SIG-M5 treated with dmso at 0.1 percent for 504 hours (cell line): ENCODE results near the gene UBASH3B.
A peak's percentile ranks its signal among the peaks of the same experiment; 100 is the strongest.
"Not testable (repeated sequence)": the region's sequence is repeated elsewhere in the genome, so short reads cannot be mapped to it uniquely, and the experiment has no call there.

Experiments
- DNase-seq: peaks from one replicate; lab custom pipeline; 2025; ENCODE audit not compliant: unreplicated experiment; lab: John Stamatoyannopoulos, UW

UBASH3B gene

DNA sequence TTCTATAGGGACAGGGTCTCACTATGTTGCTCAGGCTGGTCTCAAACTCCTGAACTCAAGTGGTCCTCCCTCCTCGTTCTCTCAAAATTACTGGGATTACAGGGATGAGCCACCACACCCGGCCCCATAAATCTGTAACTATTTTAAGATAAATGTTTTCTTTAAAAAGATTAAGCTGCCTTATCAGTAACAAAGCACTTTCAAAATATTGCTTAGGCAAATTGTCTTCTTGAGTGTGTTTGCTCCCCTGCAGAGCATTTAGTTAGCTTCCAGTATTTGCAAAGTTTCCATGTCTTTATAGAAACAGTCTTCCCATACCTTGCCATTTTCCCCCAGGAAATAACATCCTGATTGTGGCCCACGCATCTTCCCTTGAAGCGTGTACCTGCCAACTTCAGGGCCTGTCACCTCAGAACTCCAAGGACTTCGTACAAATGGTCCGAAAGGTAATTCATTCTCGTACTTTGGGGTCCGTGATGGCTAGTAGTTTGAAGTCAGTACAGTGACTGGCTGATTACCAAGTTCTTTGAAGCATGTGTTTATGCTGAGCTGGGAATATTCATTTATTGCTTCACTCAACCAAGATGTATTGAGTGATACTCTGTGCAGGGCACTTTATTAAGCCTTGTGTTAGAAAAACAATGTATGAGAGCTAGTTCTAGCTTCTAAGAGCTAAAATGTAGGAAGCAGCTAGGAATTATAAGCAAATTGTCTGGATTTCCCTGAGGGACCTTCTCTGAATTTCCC is 152.4 kb downstream of the UBASH3B start:
- no peak for DNase-seq

DNA sequence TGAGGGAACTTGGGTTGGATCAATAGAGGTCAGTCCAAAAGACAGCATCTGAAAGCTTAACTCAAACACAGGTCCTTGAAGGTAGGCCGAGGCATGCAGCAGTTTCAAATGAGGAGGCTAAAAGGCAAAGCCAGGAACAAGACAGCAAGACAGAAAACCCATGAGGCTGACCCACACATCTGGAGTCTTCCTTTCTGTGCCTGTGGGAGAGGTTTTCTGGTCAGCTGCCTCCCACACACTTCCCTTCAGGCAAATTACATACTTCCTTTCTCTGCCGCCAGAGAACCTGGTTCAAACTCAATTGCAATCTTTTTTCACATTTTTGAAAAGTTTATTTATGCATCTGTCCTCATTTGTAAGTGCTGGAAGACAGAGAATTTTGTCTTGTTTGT is 153.0 kb downstream of the UBASH3B start:
- no peak for DNase-seq

DNA sequence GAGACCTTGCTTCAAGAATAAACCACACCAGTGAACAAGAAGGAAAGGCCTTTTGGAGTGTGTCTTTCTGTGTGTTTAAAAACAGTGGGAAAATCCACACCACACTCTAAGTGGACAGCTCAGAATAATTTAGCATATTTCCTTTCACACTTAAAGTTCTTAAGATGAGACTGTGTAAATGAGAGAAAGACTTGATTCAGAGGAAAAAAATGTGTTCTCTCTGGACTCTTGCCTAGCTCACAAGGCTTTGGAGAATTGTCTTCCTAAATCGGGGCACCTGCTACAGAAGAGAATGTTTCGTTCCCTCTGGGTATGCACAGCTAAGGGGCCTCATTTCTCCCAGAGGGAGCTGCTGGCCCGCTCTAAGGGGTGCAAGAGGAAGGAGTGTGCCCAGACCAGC is 154.3 kb downstream of the UBASH3B start:
- no peak for DNase-seq

DNA sequence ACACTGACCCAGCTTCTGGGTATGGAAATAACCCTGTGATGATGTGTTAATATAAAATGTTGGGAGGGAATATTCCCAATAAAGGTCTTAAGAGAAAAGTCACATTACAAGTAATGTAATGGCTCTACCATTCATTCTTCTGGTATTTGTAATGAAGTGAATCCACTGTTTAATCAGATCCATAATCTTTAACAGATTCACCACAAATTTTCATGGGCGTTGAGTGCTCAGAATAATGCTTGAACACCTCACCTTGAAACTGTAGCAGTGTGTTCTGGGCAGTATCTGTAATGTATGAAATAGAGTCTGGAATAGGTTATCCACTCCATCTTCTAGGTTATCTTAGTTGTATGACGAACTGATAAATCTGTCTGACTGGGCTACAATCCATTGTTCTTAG is 156.2 kb downstream of the UBASH3B start:
- no peak for DNase-seq

DNA sequence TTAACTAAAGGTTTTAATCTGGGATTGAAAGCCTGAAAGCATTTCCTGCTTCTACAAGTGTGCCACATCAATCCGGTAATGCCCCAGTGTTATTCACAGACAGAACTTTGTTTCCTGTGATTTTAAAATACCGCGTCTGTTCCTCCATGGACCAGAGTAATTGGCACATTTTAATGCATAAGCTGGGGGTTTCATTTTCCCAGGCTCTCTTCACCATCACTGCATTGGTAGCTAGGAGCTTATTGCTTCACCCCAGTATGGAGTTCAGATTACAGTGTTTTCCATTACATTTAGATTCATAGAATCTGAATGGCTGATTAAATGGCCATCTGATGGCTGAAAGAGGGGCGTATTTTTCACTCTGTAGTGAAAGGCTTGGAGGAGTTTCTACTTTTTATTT is 157.1 kb downstream of the UBASH3B start:
- DNase-seq, result no peak

DNA sequence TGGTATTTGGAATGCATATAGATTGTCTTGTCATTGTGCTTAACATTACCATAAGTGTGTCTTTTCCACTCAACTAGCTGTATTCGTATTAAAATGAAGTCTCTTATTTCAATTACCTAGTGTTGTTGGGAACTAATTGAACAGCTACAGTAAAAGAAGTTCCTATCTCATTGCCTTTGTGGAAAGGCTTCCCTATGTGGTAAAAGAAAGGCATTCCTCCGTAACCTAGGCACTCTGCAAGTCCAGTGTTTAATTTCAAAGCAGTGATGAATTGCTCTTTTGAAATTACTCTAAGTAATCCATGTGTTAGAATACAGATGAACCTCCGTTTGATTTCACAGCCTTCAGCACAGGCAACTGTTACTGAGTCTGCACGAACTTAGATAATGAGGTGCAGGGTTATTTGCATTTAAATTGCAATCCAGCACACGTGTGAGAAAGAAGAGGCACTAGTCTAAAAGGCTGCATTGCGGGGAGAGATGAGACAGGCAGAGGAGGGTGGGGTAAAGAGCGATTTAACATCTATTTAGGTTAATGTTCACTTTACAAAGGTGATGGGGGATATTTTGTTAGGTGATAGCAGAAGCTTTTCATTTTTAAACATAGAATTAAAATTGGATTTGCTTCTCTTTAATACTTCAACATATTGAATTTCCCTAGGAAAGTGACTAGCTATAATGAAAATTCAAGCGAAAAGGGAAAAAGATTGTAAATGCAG is 157.8 kb downstream of the UBASH3B start:
- DNase-seq, result no peak

DNA sequence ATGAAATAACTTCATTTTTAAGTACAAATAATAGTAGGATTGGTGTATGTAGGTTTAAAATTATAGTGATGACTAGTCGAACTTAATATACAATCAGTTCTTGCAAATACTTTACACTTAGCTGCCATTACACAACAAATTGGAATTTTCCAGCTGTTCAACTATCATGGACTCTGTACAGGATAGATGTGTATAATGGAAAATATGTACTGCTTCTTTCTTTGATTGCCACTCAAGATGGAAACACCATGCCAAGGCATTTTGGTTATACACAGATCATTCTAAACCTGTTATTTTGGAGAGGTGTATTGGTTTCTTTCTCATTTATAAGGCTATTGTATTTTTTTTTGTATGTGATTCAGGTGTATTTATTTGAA is 158.4 kb downstream of the UBASH3B start:
- no peak for DNase-seq

DNA sequence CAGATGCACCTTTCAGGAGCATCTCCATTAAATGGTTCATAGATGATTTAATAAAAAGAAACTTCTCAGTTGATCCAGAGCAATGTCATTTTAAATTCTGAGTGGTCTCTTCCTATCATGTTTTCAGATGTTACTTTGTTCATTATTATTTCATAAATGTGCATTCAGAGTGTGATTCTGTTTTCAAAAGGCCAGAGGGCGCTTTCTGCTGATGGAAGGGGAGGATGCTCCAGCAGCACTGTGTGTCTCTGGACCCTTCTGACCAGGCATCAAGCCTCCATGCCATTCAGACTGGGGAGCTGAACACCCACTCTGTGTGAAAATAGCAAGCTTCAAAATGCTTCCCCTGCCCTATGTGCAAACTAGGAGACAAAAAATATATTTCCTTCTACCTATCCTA is 158.9 kb downstream of the UBASH3B start:
- DNase-seq, result no peak

DNA sequence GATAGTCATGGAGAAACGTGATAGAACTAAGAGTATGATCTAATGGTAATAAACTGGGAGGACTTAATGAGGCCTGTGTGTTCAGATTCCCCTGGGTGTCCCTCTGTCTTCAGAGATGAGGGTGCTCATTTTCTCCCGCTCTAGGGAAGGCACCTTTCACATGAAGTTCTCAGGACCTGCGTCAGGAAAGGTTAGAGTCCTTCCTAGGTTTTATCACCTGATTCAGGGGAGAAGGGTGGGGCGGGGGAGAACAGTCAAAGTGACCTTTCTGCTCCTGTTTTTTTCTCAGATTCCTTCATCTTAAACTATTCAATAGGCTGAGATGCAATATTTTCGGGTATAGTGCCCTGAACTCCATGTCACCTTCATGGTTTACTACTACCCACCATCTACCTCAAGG is 160.4 kb downstream of the UBASH3B start:
- DNase-seq, result no peak

DNA sequence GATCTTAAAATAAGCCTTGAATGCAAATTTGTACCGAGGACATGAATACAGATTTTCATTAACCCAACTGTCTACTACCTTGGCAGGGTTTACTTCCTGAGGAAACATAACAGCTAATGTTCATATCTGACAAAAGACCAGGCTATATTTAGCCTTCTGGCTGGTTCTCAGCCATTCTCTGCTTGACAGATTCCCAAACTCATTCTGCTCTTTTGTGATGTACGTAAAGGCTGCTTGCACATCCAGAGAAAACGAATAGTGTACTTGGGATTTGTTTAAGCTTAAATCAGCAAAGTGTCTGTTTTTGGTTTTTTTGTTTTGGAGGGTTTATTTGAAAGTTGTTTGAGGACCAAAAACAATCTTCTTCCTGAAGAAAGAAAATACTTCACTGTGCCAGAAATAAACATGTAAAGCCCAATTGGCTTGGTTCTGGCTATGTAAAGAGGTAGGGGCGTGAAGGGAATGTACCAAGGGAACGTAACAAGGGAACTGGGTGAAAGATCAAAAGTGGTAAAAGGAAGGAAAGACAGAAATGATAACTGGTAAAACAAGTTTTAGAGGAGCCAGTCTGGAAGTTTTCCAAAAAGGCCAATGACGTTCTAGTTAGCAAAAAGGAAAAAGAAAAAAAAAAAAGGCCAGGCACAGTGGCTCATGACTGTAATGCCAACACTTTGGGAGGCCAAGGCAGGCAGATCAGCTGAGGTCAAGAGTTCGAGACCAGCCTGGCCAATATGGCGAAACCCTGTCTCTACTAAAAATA is 161.4 kb downstream of the UBASH3B start:
- DNase-seq, result peak; percentile 13

DNA sequence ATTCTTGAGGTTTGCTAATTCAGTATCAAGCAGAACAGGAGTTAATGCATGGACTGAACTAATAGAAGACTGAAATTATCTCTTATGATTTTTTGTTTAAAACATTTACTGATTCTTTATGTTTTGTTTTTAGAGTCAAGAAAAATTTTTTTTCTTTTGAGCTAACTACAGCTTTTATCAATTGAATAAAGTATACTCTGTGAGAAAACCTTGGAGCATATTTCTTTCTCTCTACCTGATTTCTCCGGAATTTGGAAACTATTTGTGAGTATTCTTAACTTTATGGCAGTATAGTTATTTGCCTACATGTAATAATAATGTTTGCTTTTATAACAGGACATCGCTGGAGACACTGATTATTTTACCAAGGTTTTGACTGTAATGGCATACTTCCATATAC is 164.6 kb downstream of the UBASH3B start:
- DNase-seq, result no peak

DNA sequence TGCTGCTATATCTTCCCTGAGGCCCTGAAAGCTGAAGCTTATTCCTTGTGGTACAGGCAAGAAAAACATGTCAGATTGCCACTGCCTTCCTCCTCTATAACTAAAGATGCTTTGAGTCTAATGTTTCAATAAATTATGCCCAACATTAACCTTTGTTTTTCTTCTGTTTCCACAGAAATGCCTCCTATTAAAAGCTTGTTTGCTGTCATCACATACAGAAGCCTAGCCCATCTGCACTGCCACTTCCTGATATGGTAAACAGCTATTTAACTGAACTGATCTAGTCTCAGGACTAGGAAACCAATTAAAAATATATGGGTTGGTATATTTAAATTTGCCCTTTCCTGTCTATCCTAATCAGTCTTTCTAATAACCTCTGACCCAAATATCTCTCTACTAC is 165.6 kb downstream of the UBASH3B start:
- DNase-seq, result no peak

DNA sequence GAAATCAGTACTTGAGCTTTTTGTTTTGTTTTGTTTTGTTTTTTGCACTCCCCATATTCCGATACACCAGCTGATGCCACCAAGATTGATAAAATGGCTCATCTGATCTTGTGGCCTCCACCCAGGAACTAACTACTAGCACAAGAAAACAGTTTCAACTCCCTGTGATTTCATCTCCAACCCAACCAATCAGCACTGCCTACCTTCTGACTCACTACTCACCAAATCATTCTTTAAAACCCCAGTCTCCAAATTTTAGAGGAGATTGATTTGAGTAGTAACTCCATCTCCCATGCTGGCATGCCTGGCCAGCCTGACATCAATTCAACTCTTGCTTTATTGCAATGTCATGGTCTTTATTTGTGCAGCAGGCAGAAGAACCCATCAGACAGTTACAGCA is 166.7 kb downstream of the UBASH3B start:
- no peak for DNase-seq

DNA sequence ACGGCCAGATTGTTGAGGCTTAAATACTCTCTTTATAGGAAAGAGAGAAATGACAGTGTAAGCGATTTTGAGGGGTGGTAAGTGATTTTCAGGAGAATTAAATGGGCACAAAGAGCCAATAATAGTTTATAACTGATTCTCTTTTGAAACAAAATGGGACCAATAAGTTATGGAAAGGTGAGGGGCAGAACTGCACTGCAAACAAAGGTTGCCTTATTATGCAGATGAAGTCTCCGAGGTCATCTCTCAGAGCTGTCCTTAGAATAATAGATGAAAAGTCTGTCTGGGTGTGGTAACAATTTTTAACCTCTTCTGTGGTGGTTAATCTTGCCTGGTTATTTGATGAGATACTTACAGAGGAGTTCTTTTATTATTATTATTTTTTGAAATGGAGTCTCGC is 168.0 kb downstream of the UBASH3B start:
- no peak for DNase-seq

DNA sequence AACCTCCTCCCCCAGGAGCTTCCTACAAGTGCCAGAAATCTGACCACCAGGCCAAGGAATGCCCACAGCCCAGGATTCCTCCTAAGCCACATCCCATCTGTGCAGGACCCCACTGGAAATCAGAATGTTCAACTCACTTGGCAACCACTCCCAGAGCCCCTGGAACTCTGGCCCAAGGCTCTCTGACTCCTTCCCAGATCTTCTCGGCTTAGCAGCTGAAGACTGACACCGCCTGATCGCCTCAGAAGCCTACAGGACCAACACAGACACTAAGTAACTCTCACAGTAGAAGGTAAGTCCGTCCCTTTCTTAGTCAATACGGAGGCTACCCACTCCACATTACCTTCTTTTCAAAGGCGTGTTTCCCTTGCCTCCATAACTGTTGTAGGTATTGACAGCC is 173.8 kb downstream of the UBASH3B start:
- DNase-seq, result not testable (repeated sequence)

DNA sequence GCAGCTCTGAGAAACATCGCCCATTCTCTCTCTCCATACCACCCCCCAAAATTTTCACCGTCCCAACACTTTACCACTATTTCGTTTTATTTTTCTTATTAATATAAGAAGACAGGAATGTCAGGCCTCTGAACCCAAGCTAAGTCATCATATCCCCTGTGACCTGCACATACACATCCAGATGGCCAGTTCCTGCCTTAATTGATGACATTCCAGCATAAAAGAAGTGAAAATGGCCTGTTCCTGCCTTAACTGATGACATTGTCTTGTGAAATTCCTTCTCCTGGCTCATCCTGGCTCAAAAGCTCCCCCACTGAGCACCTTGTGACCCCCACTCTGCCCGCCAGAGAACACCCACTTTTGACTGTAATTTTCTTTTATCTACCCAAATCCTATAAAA is 176.8 kb downstream of the UBASH3B start:
- not testable (repeated sequence) for DNase-seq

DNA sequence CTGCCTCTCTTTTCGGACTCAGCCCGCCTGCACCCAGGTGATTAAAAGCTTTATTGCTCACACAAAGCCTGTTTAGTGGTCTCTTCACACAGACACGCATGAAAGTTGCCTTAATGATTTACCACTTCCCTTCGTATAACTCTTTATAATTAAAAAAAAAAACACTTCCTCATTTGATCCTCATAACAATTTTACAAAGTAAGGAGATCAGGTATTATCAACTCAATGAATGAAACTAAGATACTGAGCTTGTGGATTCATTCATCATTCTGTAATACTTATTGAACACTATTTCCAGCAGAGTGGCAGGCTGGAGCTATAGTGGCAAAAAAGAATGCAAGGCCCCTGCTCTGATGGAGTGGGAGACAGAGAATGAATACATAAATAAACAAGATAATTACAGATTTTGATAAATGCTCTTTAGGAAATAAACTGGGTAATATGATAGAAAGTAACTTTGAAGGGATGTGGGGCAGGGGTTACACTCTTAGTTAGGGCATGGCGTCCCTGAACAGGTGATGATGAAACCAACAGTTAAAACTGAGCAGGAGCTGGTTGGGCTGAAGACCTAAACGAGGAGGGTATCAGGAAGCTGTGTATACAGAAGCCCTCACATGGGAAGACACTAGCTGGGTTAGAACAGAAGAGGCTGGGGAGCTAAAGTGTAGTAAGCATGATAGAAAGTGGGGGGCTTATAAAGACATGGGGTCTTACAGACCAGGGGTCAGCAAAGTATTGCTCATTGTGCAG is 177.4 kb downstream of the UBASH3B start:
- no peak for DNase-seq

DNA sequence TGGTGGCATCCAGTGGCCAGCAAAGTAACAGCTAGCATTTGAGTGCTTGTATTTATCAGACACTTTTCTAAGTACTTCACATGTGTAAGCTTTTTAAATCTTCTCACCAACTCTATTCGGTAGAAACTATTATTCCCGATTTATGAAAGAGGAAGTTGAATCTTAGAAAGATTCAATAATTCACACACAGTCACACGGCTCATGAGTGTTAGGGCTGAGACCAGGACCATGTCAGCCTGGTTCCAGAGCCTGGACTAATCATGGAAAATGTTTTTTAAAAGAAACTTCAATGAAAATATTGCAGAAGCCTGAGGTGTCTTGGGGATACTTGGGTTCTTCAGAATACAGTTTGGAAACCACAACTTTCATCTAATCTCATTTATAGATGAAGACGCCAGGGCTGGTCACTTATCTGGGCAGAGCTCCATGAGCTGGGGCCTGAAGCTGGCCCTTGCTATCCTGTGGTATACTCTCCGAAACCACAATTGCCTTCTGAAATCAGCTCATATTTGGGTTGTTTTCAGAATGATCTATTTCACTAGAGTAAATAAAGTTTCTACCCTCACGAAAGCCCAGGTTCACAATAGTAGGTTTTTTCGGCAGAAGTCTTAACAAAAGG is 178.4 kb downstream of the UBASH3B start:
- DNase-seq, result no peak

DNA sequence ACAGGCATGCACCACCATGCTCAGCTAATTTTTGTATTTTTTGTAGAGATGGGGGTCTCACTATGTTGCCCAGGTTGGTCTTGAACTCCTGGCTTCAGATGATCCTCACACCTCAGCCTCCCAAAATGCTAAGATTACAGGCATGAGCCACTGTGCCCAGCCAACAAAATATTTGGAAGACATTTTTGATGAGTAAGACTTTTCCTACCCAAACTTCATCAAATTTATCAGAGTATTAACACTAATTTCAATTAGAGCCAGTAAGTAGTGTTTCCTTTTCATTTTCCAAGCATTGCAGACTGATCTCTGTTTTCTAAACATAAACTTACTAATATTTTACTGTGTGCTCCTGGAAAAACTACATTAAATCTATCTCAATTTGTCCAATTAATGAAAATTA is 181.4 kb downstream of the UBASH3B start:
- DNase-seq, result no peak

DNA sequence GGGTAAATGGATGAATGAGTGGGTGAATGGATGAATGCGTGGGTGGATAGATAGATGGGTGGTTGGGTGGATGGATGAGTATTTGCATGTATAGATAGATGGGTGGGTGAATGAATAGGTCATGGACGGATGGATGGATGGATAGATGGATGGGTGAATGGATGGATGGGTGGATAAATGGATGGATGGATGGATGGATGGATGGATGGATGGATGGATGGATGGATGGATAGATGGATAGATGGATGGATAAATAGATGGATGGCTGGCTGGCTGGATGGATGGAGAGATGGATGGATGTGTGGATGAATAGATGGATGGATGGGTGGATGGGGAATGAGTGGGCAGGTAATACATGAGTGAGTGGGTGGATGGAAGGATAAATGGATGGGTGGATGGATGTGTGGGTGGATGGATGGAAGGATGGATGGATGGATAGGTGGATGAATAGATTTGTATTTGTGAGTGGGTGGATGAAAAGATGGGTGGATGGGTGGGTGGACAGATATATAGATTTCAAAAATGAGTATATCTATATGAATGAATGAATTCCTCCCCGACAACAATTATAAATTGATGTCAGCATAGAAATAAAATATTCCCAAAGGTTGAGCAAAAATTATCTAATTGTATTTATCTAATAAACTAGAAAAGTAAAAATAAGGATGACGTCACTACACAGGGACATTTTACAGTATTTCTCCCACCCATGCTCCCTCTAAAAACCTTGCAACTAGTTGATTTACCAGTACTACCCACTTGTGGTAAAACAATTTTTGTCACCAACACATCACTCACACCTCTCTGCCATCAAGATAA is 182.2 kb downstream of the UBASH3B start:
- DNase-seq, result no peak
